ENCODE data around the gene WASL. TPM values are rescaled to one million over a fixed set of nuclear protein-coding genes. Genes with fewer than 3 reads are reported as not detected.

Gene WASL
- total RNA-seq, 1 experiment from 2014 or later: 8.5 TPM

- Histone ChIP-seq H3K27ac (ENCODE audit: low read length) (no peak overlapping the region), H3K9me2 (replicated peaks; ENCODE audit: low read length) (no peaks in the 10 kb centered on the region), H3K4me3 (ENCODE audit: low read length) (no peak overlapping the region), H4K20me1 (ENCODE audit: low read length) (no peaks in the 10 kb centered on the region), H3K4me2 (ENCODE audit: low read length) (no peak overlapping the region), H3K36me3 (ENCODE audit: low read depth, low read length) (peaks cover 17% of the 10 kb centered on the region; the same call in 1 of the 2 replicates), H3K4me1 (ENCODE audit: insufficient read depth, low read length) (no peaks in the 10 kb centered on the region), H3K79me2 (ENCODE audit: low read length) (no peaks in the 10 kb centered on the region), H3F3A (ENCODE audit: low read length, unreplicated experiment) (peaks cover 4% of the 10 kb centered on the region), H2AFZ (ENCODE audit: low read length) (no peak overlapping the region), H3K27me3 (ENCODE audit: low read length) (no peaks in the 10 kb centered on the region), H3K9me3 (ENCODE audit: low read length) (no peaks in the 10 kb centered on the region), H3K9ac (ENCODE audit: low read length) (no peak overlapping the region)
- ChIA-PET POLR2A (ENCODE audit: unreplicated experiment) (interaction anchor here (0.5 kb wide), 1 partner anchor 13 kb away, joined by 3 read pairs; no protein-coding TSS in a partner anchor), CTCF (interaction anchor here (0.6 to 1.1 kb wide), 9 partner anchors 17 to 189 kb away, joined by 3 to 14 read pairs (median 4); no protein-coding TSS in a partner anchor)
- DNase-seq (peak; percentile 78), ATAC-seq (peak; percentile 72)
- BruUV-seq (replicated peaks): no TSS peak
- intact Hi-C loops (cut with micrococcal nuclease): loop anchor here (1.0 to 5.0 kb wide), 6 partner anchors 47 to 182 kb away; partner anchors contain the start of gene WASL
- TF ChIP-seq EZH2 (IDR thresholded peaks at IDR 0.05; ENCODE audit: low read length, unreplicated experiment) (no peak), CTCF (conservative IDR thresholded peaks at IDR 0.05; ENCODE audit: low read depth, low read length) (peak; percentile 65)
Observed at GRCh38 chr7:123682690-123683089, 66.1 kb downstream of the WASL start.

- H3K4me1 ChIP-seq (ENCODE audit: insufficient read depth, low read length): no peaks in the 10 kb centered on the region
- DNase-seq (no peak), ATAC-seq (no peak)
- POLR2A ChIA-PET (ENCODE audit: unreplicated experiment): no interaction called here
- H3K9me2 ChIP-seq (replicated peaks; ENCODE audit: low read length): no peaks in the 10 kb centered on the region
- H3K4me2 ChIP-seq (ENCODE audit: low read length): no peak overlapping the region
- no peak overlapping the region for H3K27ac ChIP-seq (ENCODE audit: low read length)
- no peaks in the 10 kb centered on the region for H3K9me3 ChIP-seq (ENCODE audit: low read length)
- no TSS peak for BruUV-seq (replicated peaks)
- peaks cover 4% of the 10 kb centered on the region for H3F3A ChIP-seq (ENCODE audit: low read length, unreplicated experiment)
- no peaks in the 10 kb centered on the region for H4K20me1 ChIP-seq (ENCODE audit: low read length)
- intact Hi-C loops (cut with micrococcal nuclease): loop anchor here (5.0 kb wide), 2 partner anchors 94 to 101 kb away; no protein-coding TSS in a partner anchor
- no peaks in the 10 kb centered on the region for H3K27me3 ChIP-seq (ENCODE audit: low read length)
- CTCF ChIA-PET: no interaction called here
- no peak overlapping the region for H2AFZ ChIP-seq (ENCODE audit: low read length)
- no peak overlapping the region for H3K4me3 ChIP-seq (ENCODE audit: low read length)
- no peak overlapping the region for H3K9ac ChIP-seq (ENCODE audit: low read length)
- no peaks in the 10 kb centered on the region for H3K79me2 ChIP-seq (ENCODE audit: low read length)
- H3K36me3 ChIP-seq (ENCODE audit: low read depth, low read length): peaks cover 17% of the 10 kb centered on the region; the same call in 1 of the 2 replicates
- TF ChIP-seq CTCF (conservative IDR thresholded peaks at IDR 0.05; ENCODE audit: low read depth, low read length) (no peak), EZH2phosphoT487 (IDR thresholded peaks at IDR 0.05; ENCODE audit: borderline replicate concordance, low read length) (no peak), EZH2 (IDR thresholded peaks at IDR 0.05; ENCODE audit: low read length, unreplicated experiment) (no peak)
Observed at GRCh38 chr7:123681561-123681960, 67.2 kb downstream of the WASL start.

GRCh38 chr7:123680580-123680979 lies 68.2 kb downstream of the WASL start:
- intact Hi-C loops (cut with micrococcal nuclease): loop anchor here (5.0 kb wide), 2 partner anchors 93 to 102 kb away; no protein-coding TSS in a partner anchor
- no peaks in the 10 kb centered on the region for H3K4me1 ChIP-seq (ENCODE audit: insufficient read depth, low read length)
- ChIA-PET CTCF (no interaction called here), POLR2A (ENCODE audit: unreplicated experiment) (no interaction called here)
- no peak overlapping the region for H3K4me3 ChIP-seq (ENCODE audit: low read length)
- H3K27me3 ChIP-seq (ENCODE audit: low read length): no peaks in the 10 kb centered on the region
- no peaks in the 10 kb centered on the region for H3K9me2 ChIP-seq (replicated peaks; ENCODE audit: low read length)
- peaks cover 17% of the 10 kb centered on the region; the same call in 1 of the 2 replicates for H3K36me3 ChIP-seq (ENCODE audit: low read depth, low read length)
- no peaks in the 10 kb centered on the region for H3K79me2 ChIP-seq (ENCODE audit: low read length)
- H2AFZ ChIP-seq (ENCODE audit: low read length): no peak overlapping the region
- ATAC-seq (no peak), DNase-seq (no peak)
- no TSS peak for BruUV-seq (replicated peaks)
- TF ChIP-seq EZH2phosphoT487 (IDR thresholded peaks at IDR 0.05; ENCODE audit: borderline replicate concordance, low read length) (no peak), CTCF (conservative IDR thresholded peaks at IDR 0.05; ENCODE audit: low read depth, low read length) (no peak), EZH2 (IDR thresholded peaks at IDR 0.05; ENCODE audit: low read length, unreplicated experiment) (no peak)
- no peak overlapping the region for H3K4me2 ChIP-seq (ENCODE audit: low read length)
- no peaks in the 10 kb centered on the region for H4K20me1 ChIP-seq (ENCODE audit: low read length)
- H3K27ac ChIP-seq (ENCODE audit: low read length): no peak overlapping the region
- H3F3A ChIP-seq (ENCODE audit: low read length, unreplicated experiment): peaks cover 4% of the 10 kb centered on the region
- H3K9me3 ChIP-seq (ENCODE audit: low read length): no peaks in the 10 kb centered on the region
- no peak overlapping the region for H3K9ac ChIP-seq (ENCODE audit: low read length)
